ENCODE results near the gene TTC8.
"Not testable (repeated sequence)": the region's sequence is repeated elsewhere in the genome, so short reads cannot be mapped to it uniquely, and the experiment has no call there.

The TTC8 gene

GRCh38 chr14:88835661-88836060 lies 11.2 kb downstream of the TTC8 start:
- H3K4me1 ChIP-seq, result peaks cover 14% of the 10 kb centered on the region
- no peaks in the 10 kb centered on the region for H3K27me3 ChIP-seq (ENCODE audit: low read depth)
- no peaks in the 10 kb centered on the region for H3K9me3 ChIP-seq
- in situ Hi-C loops (cut with MboI; ENCODE audit: low sequenced_read_pairs), result no loop called here
- H3K36me3 ChIP-seq (replicated peaks), result no peaks in the 10 kb centered on the region
- H3K4me3 ChIP-seq, result no peak overlapping the region
- DNase-seq (ENCODE audit: low spot score in 2 of 2), result no peak

GRCh38 chr14:88837495-88837894 lies 13.0 kb downstream of the TTC8 start:
- in situ Hi-C loops (cut with MboI; ENCODE audit: low sequenced_read_pairs), result no loop called here
- H3K36me3 ChIP-seq (replicated peaks), result no peaks in the 10 kb centered on the region
- DNase-seq (ENCODE audit: low spot score in 2 of 2), result no peak
- no peaks in the 10 kb centered on the region for H3K9me3 ChIP-seq
- no peak overlapping the region for H3K4me3 ChIP-seq
- H3K4me1 ChIP-seq, result peaks cover 14% of the 10 kb centered on the region
- no peaks in the 10 kb centered on the region for H3K27me3 ChIP-seq (ENCODE audit: low read depth)

GRCh38 chr14:88838015-88838414 lies 13.6 kb downstream of the TTC8 start:
- no peak for DNase-seq (ENCODE audit: low spot score in 2 of 2)
- Histone ChIP-seq H3K27me3 (ENCODE audit: low read depth) (no peaks in the 10 kb centered on the region), H3K4me3 (no peak overlapping the region), H3K36me3 (replicated peaks) (no peaks in the 10 kb centered on the region), H3K9me3 (no peaks in the 10 kb centered on the region), H3K4me1 (peaks cover 14% of the 10 kb centered on the region)
- in situ Hi-C loops (cut with MboI; ENCODE audit: low sequenced_read_pairs), result no loop called here

DNA sequence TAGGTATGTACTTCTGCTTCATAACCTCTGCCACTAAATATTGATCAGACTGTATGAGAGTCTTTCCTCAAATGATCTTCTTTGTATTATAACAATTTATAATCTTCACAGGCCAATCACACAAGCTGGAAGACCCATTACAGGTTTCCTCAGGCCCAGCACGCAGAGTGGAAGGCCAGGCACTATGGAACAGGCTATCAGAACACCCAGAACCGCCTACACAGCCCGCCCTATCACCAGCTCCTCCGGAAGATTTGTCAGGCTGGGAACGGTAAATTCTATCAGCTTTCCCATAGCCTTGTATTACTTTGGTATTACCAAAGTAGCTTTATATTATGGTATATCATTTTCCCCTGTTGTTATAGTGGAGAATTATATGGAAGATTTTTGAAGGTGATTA lies 16.5 kb downstream of the TTC8 start:
- H3K4me3 ChIP-seq, result no peak overlapping the region
- no peaks in the 10 kb centered on the region for H3K4me1 ChIP-seq
- in situ Hi-C loops (cut with MboI; ENCODE audit: low sequenced_read_pairs), result no loop called here
- no peak for DNase-seq (ENCODE audit: low spot score in 2 of 2)
- no peaks in the 10 kb centered on the region for H3K27me3 ChIP-seq (ENCODE audit: low read depth)
- H3K36me3 ChIP-seq (replicated peaks), result no peaks in the 10 kb centered on the region
- no peaks in the 10 kb centered on the region for H3K9me3 ChIP-seq

DNA sequence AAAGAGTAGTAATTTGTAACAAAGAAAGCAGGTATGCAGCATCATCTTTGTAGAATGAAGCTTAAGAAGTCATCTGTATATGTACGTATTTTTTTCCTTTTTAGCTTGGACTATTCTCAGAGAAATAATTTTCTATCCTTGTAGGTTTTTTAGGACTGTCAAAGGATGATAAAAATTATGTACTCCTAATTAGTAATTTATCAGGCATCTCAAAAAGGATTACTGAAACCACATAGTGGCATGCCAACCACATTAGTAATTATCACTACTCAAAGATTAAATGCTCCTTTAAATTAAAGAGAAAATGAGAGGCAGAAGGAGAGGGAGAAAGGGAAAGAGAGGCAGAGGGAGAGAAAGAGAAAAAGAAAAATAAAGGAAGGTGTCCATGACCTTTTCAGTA lies 17.3 kb downstream of the TTC8 start:
- DNase-seq (ENCODE audit: low spot score in 2 of 2), result no peak
- Histone ChIP-seq H3K36me3 (replicated peaks) (no peaks in the 10 kb centered on the region), H3K4me3 (no peak overlapping the region), H3K27me3 (ENCODE audit: low read depth) (no peaks in the 10 kb centered on the region), H3K9me3 (no peaks in the 10 kb centered on the region), H3K4me1 (no peaks in the 10 kb centered on the region)
- in situ Hi-C loops (cut with MboI; ENCODE audit: low sequenced_read_pairs), result no loop called here

DNA sequence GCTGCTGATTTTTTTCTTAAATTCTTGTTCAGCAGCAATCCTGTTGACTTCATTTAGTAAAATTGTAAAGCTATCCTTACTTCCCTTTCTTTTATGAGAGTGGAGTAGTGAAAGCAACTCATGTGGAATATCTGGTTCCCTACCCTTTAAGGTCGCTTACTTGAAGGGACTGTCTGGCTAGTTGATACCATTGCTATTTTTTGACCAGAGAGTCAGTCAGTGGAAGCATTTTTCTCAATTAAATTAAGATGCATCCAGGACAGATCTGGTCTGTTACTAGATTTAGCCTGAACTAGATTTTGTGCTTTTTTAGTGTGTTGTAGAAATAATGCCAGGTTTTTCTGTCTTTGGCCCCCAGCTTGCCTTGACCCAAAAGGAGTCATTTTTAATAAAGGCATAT lies 18.0 kb downstream of the TTC8 start:
- in situ Hi-C loops (cut with MboI; ENCODE audit: low sequenced_read_pairs), result no loop called here
- Histone ChIP-seq H3K27me3 (ENCODE audit: low read depth) (no peaks in the 10 kb centered on the region), H3K36me3 (replicated peaks) (no peaks in the 10 kb centered on the region), H3K4me1 (no peaks in the 10 kb centered on the region), H3K9me3 (no peaks in the 10 kb centered on the region), H3K4me3 (no peak overlapping the region)
- DNase-seq (ENCODE audit: low spot score in 2 of 2), result no peak

GRCh38 chr14:88844980-88845491 lies 20.6 kb downstream of the TTC8 start:
- Histone ChIP-seq H3K4me3 (no peak overlapping the region), H3K36me3 (replicated peaks) (no peaks in the 10 kb centered on the region), H3K4me1 (no peaks in the 10 kb centered on the region), H3K27me3 (ENCODE audit: low read depth) (no peaks in the 10 kb centered on the region), H3K9me3 (no peaks in the 10 kb centered on the region)
- no peak for DNase-seq (ENCODE audit: low spot score in 2 of 2)
- in situ Hi-C loops (cut with MboI; ENCODE audit: low sequenced_read_pairs), result no loop called here

DNA sequence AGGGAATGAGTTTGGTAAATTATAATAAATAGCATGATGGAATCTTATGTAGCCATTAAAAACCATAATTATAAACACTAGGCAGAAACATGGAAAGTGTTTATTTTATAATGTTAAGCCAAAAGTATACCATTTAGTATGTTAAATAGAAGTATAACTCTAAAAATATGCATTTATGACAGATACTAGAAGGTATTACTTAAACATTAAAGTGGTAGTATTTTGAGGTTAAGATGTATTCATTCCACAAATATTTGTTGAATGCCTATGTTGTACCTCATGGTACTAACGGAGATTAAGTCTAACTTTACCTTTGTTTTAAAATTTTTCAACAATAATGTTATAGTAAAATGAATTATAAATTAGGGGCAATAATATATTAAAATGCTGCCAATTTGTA lies 24.1 kb downstream of the TTC8 start:
- H3K9me3 ChIP-seq, result no peaks in the 10 kb centered on the region
- no peaks in the 10 kb centered on the region for H3K36me3 ChIP-seq (replicated peaks)
- no peak overlapping the region for H3K4me3 ChIP-seq
- in situ Hi-C loops (cut with MboI; ENCODE audit: low sequenced_read_pairs), result no loop called here
- no peaks in the 10 kb centered on the region for H3K27me3 ChIP-seq (ENCODE audit: low read depth)
- peaks cover 26% of the 10 kb centered on the region for H3K4me1 ChIP-seq
- DNase-seq (ENCODE audit: low spot score in 2 of 2), result no peak

DNA sequence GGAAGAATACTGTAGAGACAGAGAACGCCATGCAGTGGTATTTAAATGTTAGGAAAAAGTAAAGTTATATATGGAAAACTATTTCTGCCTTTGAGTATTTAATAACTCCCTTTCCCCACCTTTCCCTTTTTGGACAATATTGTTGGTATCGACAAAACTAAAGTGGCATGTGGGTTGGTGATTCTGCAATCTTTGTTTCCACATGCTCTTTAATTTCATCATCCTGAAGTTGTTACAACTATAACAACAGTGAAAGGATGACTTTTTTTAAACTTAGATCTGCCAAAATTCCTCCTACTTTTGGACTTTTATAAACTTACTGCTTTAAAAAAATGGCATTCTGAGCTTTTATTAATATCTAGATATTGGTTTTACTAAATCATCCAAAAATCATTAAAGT lies 25.3 kb downstream of the TTC8 start:
- in situ Hi-C loops (cut with MboI; ENCODE audit: low sequenced_read_pairs), result no loop called here
- Histone ChIP-seq H3K9me3 (no peaks in the 10 kb centered on the region), H3K4me3 (no peak overlapping the region), H3K27me3 (ENCODE audit: low read depth) (no peaks in the 10 kb centered on the region), H3K4me1 (peaks cover 35% of the 10 kb centered on the region), H3K36me3 (replicated peaks) (no peaks in the 10 kb centered on the region)
- no peak for DNase-seq (ENCODE audit: low spot score in 2 of 2)

DNA sequence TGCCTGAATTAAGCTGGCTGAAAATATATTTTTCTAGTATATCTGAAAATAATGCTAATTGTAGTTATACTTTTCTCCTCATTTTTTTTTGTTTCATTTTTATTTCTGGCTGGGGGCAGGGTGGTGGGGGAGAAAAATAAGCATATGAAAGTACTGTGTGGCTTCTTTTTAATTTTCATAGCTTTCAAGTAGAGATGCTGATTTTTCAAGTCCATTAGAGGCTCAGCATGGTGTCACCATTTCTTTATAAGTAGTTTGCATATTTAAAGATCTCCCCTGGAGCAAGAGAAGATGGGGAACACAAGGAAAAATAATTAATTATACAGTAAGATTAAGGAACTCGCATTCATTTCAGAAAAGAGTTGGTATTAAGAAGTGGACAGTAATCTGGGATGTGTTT lies 27.1 kb downstream of the TTC8 start:
- Histone ChIP-seq H3K9me3 (no peaks in the 10 kb centered on the region), H3K4me3 (no peak overlapping the region), H3K36me3 (replicated peaks) (no peaks in the 10 kb centered on the region), H3K27me3 (ENCODE audit: low read depth) (no peaks in the 10 kb centered on the region), H3K4me1 (peaks cover 35% of the 10 kb centered on the region)
- in situ Hi-C loops (cut with MboI; ENCODE audit: low sequenced_read_pairs), result no loop called here
- DNase-seq (ENCODE audit: low spot score in 2 of 2), result peak in 1 of 2 experiments; percentile 87

GRCh38 chr14:88852632-88853031 lies 28.2 kb downstream of the TTC8 start:
- in situ Hi-C loops (cut with MboI; ENCODE audit: low sequenced_read_pairs), result no loop called here
- no peaks in the 10 kb centered on the region for H3K36me3 ChIP-seq (replicated peaks)
- no peaks in the 10 kb centered on the region for H3K9me3 ChIP-seq
- H3K4me3 ChIP-seq, result no peak overlapping the region
- H3K4me1 ChIP-seq, result peaks cover 35% of the 10 kb centered on the region
- no peaks in the 10 kb centered on the region for H3K27me3 ChIP-seq (ENCODE audit: low read depth)
- DNase-seq (ENCODE audit: low spot score in 2 of 2), result no peak

DNA sequence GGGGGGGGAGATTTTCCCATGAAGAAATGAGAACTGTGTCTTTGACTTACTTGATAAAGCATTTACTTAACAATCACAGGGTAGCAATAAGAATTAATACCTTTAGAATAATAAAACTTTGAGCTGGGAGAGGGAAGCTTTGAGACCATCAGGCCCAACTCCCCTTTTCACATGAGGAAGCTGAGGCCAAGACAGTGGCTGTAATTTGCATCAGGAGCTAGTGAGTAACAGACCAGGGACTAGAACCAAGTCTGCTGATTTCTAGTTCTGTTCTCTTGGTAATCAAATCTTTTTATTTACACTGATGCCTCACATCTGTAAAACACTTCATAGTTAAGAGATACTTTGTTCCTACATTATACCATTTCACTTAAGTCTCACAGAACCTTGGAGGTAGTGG lies 28.7 kb downstream of the TTC8 start:
- DNase-seq (ENCODE audit: low spot score in 2 of 2), result peak in 1 of 2 experiments; percentile 24
- in situ Hi-C loops (cut with MboI; ENCODE audit: low sequenced_read_pairs), result no loop called here
- H3K4me1 ChIP-seq, result peaks cover 35% of the 10 kb centered on the region
- no peak overlapping the region for H3K4me3 ChIP-seq
- no peaks in the 10 kb centered on the region for H3K27me3 ChIP-seq (ENCODE audit: low read depth)
- H3K36me3 ChIP-seq (replicated peaks), result no peaks in the 10 kb centered on the region
- no peaks in the 10 kb centered on the region for H3K9me3 ChIP-seq

DNA sequence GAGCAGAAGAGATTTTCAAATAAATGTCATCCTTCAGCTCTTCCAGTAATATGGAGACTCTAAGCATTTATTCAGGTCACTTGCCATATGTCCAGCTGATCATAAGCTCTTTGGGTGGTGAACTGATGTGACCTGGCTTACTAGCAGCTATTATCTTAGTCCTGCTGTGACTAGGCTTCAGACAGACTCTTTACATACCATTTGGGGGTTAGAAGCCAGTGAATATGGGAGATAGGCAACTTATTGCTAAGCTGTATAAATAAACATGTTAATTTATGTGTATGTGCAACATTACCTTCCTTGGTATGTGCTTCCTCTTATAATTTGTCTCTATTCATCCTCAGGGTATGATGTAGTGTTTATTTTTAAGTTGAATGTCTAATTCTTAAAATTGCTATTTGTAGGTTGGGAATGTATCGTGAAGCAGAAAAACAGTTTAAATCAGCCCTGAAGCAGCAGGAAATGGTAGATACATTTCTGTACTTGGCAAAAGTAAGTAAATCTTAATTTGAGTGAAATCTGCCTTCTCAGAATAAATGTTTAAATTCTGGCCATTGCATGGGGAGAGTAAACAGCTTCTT lies 32.4 kb downstream of the TTC8 start:
- Histone ChIP-seq H3K4me1 (peaks cover 26% of the 10 kb centered on the region), H3K4me3 (no peak overlapping the region), H3K27me3 (ENCODE audit: low read depth) (no peaks in the 10 kb centered on the region), H3K9me3 (no peaks in the 10 kb centered on the region), H3K36me3 (replicated peaks) (peaks cover 2% of the 10 kb centered on the region; the same call in 1 of the 2 replicates)
- in situ Hi-C loops (cut with MboI; ENCODE audit: low sequenced_read_pairs), result no loop called here
- DNase-seq (ENCODE audit: low spot score in 2 of 2), result no peak

DNA sequence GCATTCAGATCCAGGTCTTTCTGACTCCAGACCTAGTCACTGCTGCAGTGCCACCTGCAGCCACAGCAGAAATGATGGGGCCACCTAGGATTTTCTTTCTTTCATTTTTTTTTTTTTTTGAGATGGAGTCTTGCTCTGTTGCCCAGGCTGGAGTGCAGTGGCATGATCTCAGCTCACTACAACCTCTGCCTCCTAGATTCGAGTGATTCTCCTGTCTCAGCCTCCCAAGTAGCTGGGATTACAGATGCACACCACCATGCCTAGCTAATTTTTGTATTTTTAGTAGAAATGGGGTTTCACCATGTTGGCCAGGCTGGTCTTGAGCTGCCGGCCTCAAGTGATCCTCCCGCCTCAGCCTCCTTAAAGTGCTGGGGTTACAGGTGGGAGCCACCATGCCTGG lies 33.4 kb downstream of the TTC8 start:
- H3K27me3 ChIP-seq (ENCODE audit: low read depth); H3K9me3 ChIP-seq; DNase-seq (ENCODE audit: low spot score in 2 of 2); in situ Hi-C loops (cut with MboI; ENCODE audit: low sequenced_read_pairs); H3K36me3 ChIP-seq (replicated peaks); H3K4me3 ChIP-seq: not testable (repeated sequence)
- peaks cover 16% of the 10 kb centered on the region for H3K4me1 ChIP-seq

GRCh38 chr14:88859118-88859517 lies 34.7 kb downstream of the TTC8 start:
- DNase-seq (ENCODE audit: low spot score in 2 of 2); H3K36me3 ChIP-seq (replicated peaks); H3K4me1 ChIP-seq; H3K4me3 ChIP-seq; H3K27me3 ChIP-seq (ENCODE audit: low read depth); H3K9me3 ChIP-seq; in situ Hi-C loops (cut with MboI; ENCODE audit: low sequenced_read_pairs): not testable (repeated sequence)

Data from HAP-1 (cell line).